Stimulated activated CD4-positive, alpha-beta T cell treated with anti-CD3 and anti-CD28 coated beads, Interleukin-2, amount 100 ng/mL, for 48 hours (primary cell): ENCODE results near the gene CCDC134.

Source experiments
- DNase-seq, 2 donors: peaks; one replicate each; pipeline ENCODE4 v3.0.0-alpha.2; 2020

Gene CCDC134

DNA sequence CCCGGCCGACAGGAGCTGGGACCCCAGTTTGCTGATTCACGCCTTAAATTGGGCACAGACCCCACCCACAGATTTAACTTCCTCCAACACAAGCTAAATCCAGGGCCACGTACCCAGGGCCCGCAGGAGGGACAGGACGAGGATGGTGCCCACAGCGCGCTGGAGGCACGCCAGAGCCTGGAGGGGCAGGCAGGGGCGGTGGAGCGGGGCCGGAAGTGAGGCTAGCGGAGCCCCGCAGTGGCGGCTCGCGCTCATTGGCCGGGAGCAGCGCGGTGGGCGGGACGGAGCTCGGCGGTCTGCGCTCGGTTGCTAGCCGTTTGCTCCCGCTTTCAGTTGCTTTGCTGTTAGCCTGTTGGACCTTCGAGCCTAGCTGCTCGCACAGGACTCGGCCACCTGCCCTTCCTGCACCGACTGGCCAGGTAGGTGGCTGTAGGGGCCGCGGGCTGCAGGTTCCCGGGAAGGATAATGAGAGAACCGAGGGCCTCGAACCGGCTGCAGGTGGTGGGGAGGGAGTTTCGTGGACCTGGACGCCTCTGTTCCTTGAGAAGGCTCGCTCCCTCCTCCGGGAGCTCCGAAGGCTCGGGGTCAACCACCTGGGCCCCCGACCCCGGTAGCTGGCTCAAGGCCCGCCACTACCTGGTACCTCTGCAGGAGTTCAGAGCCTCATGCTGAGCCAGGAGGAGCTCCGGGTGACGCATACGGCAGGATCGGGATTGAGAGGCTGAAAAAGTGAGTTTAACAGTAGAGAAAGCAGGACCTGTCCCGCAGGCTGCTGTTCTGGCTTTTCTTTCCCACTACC is at the start of gene CCDC134:
Gene CCDC134 (plus strand): TSS at position 332 of the 799 bp plus-strand sequence. CDS start 8,212 bp downstream, outside the sequence.
- peak; percentile 86 to 90 for DNase-seq

GRCh38 chr22:41752011-41752970 is 48.2 kb upstream of the CCDC134 start:
- no peak for DNase-seq

GRCh38 chr22:41753984-41754383 is 46.5 kb upstream of the CCDC134 start:
- DNase-seq, result no peak

DNA sequence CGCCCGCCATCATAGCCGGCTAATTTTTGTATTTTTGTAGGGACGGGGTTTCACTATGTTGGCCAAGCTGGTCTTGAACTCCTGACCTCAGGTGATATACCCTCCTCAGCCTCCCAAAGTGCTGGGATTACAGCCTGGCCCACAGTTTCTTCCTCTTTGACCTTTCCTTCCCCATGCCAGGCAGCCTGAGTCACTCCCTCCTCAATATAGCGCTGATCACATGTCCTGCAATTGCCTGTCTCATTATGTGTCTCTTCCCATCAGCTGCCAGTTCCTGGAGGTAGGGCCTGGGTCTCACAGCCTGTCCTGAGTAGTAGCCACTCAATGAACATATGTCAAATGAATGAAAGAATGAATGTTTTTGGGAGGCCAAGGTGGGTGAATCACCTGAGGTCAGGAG is 43.0 kb upstream of the CCDC134 start:
- DNase-seq, result no peak

- DNase-seq, result no peak
Observed at GRCh38 chr22:41758231-41758630, 42.2 kb upstream of the CCDC134 start.

DNA sequence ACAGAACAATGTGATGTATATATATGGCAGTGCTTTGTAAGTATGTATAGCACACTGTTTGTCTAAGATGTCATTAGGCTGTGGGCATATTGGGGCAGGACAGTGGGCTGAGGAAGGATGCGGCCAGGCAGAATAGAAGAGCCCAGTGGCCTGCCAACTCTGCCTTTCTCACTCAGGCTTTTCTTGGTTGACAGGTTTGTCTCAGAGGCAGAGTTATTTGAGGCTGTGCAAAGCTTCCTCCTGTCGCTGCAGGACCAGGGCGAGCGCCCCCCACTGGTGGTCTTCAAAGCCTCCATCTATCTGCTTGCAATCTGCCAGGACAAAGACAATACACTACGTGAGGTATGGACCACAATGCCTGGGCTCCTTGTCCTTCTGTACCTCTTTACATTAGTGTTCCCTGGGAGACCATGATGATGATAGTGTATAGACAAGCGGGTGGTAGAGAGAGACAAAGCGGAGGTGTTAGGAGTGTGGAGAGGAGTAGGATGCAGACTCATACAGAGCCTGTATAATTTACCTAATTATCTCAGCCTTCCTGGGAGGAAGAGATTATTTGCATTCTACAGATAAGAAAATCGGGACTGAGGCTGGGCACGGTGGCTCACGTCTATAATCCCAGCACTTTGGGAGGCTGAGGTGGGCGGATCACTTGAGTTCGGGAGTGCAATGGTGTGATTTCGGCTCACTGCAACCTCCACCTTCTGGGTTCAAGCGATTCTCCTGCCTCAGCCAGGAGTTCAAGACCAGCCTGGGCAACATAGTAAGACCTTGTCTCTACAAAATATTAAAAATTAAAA is 37.3 kb upstream of the CCDC134 start:
- peak in 1 of 2 donors; percentile 40 for DNase-seq

- DNase-seq, result no peak
Observed at GRCh38 chr22:41766476-41766875, 34.0 kb upstream of the CCDC134 start.

- no peak for DNase-seq
Observed at GRCh38 chr22:41768430-41768829, 32.0 kb upstream of the CCDC134 start.

DNA sequence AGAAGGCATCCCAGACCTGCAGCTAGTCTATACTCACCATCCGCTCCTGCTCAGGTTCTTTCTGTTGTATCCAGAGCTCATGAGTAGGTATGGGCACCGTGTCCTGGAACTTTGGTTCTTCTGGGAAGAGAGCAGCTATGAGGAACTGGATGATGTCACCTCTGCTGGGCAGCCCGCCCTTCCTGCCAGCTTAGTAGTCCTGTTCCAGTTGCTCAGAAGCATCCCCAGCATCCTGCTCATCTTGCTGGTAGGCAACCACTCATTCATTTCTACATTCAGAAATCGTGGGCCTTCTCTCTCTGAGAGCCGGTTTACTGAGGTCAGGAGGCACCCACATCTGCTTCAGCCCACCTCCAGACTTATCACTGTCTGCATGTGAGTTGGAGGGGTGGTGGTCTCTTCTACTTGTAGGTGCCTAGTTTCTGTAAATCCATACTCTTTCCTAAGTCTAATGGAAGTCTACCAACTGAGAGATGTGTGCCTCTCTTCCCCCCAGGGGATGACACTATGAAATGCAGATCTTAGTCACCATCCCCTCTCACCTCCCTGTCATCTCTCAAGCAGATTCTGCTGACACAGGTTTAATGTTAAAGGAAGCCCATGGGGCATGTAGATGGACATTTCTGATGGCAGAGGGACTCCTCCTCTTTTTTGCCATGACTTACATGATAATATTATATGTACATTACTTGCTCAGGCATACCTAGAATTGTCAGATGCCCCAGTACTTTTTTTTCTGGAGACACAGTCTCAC is 29.6 kb upstream of the CCDC134 start:
- no peak for DNase-seq

DNA sequence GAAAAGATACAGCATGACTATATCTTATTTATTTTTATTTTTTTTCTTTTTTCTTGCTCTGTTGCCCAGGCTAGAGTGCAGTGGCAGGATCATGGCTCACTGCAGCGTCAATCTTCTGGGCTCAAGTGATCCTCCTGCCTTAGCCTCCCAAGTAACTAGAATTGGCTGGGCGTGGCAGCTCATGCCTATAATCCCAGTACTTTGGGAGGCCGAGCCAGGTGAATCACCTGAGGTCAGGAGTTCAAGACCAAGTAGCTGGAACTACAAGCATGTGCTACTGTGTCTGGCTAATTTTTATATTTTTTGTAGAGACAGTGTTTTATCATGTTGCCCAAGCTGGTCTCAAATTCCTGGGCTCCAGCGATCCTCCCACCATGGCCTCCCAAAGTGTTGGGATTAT is 28.3 kb upstream of the CCDC134 start:
- no peak for DNase-seq

- DNase-seq, result no peak
Observed at GRCh38 chr22:41772645-41773044, 27.8 kb upstream of the CCDC134 start.

- DNase-seq, result no peak
Observed at GRCh38 chr22:41775338-41775737, 25.1 kb upstream of the CCDC134 start.

DNA sequence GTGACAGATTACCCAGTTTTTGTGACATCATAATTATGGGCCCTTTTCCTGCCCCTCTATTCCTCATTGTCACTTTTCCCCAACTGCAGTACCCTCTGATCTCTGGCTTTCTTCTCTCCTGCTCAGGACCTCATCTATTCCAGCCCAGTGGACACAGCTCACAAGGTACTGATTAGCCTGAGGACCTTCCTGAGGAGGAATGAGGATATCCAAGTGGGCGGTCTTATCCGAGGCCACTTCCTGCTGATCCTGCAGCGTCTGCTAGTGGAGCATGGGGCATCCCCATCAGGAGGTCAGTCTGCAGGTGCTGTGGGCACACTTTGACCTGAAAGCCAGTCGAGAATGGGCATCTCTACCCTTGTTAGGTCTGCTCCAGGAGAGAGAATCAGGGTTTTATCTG is 24.5 kb upstream of the CCDC134 start:
- DNase-seq, result no peak

DNA sequence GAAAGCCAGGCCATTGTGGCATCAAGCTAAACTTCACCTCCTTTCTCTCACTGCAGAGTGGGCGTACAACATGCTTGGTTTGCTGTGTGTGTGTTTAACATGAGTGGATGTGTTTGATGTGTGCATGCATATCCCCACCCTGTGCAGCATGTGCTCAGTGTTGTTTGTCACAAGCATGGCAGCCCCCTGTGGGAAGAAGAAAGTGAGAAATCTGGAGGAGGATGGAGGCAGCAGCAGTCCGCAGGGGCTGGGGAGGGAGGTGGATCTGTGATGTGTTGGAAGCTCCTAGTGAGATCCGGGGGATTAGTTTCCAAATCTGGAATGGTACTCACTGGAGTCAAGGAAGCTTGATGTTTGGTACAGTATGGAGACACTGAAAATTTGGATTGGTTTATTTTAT is 24.1 kb upstream of the CCDC134 start:
- no peak for DNase-seq

DNA sequence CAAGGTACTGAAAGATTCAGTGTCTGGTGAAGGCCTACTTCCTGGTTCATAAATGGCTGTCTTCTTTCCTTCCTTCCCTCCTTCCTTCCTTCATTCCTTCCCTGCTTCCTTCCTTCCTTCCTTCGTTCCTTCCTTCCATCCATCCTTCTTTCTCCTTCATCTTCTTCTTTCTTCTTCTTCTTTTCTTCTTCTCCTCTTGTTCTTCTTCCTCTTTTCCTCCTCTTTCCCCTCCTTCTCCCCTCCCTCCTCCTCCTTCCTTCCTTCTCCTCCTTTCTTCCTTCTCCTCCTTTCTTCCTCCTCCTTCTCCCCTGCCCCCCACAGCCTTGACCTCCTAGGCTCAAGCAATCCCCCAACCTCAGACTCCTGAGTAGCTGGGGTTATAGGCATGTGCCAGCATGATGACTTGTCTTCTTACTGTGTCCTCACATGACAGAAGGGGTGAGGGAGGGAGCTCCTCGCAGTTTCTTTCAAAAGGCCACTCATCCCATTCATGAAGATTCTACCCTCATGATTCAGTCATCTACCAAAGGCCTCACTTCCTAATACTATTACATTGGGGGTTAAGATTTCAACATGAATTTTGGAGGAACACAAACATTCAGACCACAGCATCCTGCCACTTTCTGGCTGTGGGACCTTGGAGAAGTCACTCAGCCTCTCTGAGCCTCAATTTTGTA is 22.6 kb upstream of the CCDC134 start:
- DNase-seq, result no peak

DNA sequence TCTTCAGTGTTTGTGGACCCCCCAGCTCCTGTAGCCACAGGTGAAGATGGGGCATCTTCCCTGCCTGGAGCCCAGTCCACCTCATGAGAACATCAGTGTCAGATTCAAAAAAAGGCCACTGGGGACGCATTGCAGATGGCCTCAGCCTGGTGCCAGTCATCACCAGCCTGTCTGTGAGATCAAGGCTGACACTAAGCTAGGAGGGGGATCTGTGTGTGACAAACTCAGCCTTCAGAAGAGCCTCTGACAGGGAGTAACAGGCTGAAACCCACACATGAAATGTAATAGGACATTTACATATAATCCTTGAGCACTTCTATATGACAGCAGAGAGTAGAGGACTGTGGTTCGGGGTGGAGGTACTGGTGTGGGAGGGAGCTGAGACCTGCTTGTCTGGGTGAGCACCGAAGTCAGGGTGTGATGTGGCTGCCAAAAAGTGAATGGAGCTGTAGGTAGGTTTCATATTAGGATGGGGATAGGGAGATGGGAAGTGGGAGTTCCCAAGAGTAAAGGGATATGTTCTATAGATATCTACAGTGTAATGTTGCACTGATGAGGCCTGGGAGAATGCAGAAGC is 20.5 kb upstream of the CCDC134 start:
- DNase-seq, result no peak

DNA sequence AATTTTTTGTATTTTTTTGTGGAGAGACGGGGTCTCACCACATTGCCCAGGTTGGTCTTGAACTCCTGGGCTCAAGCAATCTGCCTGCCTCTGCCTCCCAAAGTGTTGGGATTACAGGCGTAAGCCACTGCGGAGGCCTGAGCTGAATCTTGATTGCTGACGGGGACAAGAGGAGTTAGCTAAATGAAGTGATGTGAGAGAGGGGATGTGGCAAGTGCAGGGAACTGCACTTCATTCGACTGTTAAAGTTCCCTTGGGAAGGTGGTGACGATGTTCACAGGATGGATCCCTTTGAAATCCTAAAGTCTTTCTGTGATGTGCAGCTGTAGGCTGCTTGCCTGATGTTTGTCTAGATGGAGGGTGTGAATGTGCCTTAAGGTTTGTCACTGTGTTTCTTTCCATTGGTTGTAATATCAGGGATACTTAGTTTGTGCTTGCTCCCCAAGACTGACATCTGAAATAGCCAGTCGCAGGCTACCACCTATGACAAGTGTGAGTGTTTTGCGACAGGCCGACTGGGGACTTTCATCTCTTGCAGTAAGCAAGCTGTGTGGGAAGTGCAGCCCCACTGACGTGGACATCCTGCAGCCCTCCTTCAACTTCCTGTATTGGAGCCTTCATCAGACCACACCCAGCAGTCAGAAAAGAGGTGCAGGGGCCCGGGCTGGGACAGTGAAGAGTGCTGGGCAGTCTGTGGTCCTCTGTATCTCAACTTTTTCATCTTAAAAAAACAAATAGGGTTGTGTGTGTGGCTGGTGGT is 19.6 kb upstream of the CCDC134 start:
- DNase-seq, result peak; percentile 76 to 77

GRCh38 chr22:41781507-41781906 is 19.0 kb upstream of the CCDC134 start:
- no peak for DNase-seq

DNA sequence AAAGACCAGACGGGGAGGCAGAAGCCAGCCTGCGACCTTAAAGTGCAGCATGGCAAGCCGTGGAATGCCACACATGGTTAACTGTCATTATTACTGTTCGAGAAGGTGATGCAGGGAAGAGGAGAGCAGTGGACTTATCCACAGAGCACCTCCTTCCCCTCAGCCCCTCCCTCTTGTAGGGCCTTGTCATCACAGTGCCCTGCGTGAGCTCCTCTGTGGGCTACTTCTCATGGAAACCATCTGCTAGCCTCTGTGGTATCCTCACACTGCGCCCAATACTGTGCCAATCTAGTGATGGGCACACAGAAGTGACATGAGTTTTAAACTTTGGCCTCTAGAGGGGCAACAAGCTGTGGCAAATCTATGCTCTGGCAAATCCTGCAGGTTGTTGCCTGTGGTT is 18.2 kb upstream of the CCDC134 start:
- DNase-seq, result no peak

DNA sequence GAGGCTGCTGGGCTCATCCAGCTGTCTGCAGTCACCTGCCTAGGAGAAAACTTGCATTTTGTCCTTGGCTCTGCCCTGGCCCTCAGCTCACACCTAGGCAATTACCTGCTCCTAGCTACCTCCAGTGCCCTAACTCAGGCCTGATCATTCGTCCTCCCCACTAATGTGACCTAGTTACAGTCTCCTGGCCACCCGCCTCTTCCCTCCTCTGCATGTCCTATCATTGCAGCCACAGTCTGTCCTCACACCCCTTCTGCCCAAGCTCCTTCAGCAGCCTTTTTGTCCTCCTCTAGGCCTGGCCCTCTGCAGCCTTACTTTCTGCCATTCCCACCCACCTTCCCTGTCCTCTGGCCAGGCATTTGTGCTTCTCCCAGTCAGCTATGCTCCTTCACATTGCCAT is 17.7 kb upstream of the CCDC134 start:
- DNase-seq, result no peak
